Measurements from ENCODE around the gene SPO11.
"Not testable (repeated sequence)": the region's sequence is repeated elsewhere in the genome, so short reads cannot be mapped to it uniquely, and the experiment has no call there.

The SPO11 gene

GRCh38 chr20:57335392-57335791, 5.8 kb downstream of the SPO11 start:
- no peak for DNase-seq (ENCODE audit: low read depth in 4 of 4, low spot score in 1 of 4)

- DNase-seq (ENCODE audit: low read depth in 4 of 4, low spot score in 1 of 4) = no peak
Measured at GRCh38 chr20:57341663-57342062, 12.1 kb downstream of the SPO11 start.

DNA sequence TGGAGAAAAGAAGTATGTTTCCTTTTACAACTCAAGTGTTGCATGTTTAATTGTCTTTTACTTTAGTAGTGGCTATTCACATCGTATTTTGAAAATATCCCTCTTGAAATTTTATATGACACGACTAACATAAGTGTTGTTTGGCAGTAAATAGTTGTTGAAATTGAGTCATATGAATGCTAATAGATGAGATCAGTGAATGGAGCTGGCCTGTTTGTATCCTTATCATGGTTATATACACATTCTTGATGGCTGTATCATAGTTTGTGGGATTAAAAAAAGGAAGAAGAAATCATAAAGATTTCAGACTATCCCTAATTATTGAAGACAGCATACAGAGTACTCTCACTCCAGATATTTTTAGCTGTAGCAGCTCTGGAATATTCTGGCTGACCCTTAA, 13.2 kb downstream of the SPO11 start:
- no peak for DNase-seq (ENCODE audit: low read depth in 4 of 4, low spot score in 1 of 4)

GRCh38 chr20:57346477-57346876, 16.9 kb downstream of the SPO11 start:
- DNase-seq (ENCODE audit: low read depth in 4 of 4, low spot score in 1 of 4) = peak; percentile 40 to 59 (median 54)

GRCh38 chr20:57347393-57347792, 17.8 kb downstream of the SPO11 start:
- DNase-seq (ENCODE audit: low read depth in 4 of 4, low spot score in 1 of 4) = no peak

GRCh38 chr20:57348200-57348921, 18.8 kb downstream of the SPO11 start:
- DNase-seq (ENCODE audit: low read depth in 4 of 4, low spot score in 1 of 4) = not testable (repeated sequence)

DNA sequence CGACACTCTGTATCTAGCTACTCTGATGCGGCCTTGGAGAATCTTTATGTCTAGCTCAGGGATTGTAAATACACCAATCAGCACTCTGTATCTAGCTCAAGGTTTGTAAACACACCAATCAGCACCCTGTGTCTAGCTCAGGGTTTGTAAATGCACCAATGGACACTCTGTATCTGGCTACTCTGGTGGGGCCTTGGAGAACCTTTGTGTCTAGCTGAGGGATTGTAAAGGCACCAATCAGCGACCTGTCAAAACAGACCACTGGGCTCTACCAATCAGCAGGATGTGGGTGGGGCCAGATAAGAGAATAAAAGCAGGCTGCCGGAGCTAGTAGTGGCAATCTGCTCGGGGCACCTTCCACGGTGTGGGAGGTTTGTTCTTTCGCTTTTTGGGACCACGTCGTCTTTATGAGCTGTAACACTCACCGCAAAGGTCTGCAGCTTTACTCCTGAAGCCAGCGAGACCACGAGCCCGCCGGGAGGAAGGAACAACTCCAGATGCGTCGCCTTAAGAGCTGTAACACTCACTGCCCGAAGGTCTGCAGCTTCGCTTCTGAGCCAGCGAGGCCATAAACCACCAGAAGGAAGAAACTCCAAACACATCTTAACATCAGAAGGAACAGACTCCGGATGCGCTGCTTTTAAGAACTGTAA, 19.4 kb downstream of the SPO11 start:
- not testable (repeated sequence) for DNase-seq (ENCODE audit: low read depth in 4 of 4, low spot score in 1 of 4)

DNA sequence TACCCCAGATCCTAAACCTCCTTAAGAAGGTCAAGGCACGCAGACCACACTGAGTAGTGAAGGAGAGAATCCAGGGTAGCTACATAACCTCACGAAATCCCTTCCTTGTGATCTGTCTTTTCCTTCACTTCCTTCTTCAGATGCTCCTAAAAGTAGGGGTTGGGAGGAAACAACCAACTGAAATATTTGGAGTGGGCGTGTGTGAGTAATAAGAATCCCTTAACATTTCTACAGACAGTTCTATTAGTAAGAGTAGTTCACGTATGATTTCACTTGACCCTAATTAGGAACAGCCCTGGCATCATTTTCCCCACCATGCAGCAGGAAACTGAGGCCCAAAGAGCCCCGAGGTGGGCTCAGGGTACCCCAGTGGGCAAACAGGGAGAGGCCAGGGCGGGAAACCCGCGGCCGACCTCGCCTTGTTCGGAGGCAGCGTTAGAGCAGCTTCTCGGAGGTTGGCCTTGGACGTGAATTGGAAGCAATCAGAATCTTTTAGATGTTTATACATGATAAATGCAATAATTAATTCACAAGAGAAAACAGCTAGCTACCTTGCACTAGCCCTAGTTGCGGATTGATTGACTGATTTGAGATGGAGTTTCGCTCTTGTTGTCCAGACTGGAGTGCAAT, 20.6 kb downstream of the SPO11 start:
- DNase-seq (ENCODE audit: low read depth in 4 of 4, low spot score in 1 of 4) = no peak

- not testable (repeated sequence) for DNase-seq (ENCODE audit: low read depth in 4 of 4, low spot score in 1 of 4)
Measured at GRCh38 chr20:57350726-57351041, 21.1 kb downstream of the SPO11 start.

DNA sequence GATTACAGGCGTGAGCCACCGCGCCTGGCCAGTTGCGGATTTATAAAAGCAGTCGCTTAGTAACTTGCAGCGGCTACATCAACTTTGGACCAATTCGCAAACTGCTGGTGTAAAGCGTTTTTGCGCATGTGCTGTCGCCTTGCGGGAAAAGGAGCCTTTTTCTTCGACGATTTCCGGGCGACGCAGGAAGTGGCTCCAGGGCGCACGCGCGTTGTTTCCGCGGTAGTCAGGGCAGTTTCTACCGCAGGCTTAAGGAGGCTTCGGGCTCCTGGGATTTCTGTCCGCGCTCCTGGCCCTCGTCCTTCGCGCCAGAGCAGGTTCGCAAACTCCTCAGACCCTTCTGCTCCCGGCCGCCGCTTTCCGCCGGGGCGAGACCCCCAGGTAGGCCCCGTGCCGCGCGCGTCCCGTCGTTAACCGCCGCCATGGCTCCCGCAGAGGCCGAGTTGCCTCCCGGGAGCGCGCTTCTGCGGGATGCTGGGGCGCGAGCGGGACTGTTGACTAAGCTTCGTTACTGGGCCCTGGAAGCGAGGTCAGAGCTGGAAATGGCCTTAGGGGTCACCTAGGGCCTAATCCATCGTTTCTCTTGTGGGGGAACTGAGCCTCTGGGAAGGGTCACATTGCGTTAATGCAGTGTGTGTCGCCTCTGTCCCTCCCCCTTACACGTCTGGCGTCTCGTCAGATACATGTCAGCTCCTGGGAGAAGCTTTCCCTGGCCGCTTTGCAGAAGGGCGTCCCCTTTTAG, 21.6 kb downstream of the SPO11 start, which contains the start of gene RAE1:
Gene RAE1 (plus strand): TSS at position 214 of the 742 bp plus-strand sequence. CDS start 2,784 bp downstream, outside the sequence.
- peak; percentile 79 to 86 (median 83) for DNase-seq (ENCODE audit: low read depth in 4 of 4, low spot score in 1 of 4)

DNA sequence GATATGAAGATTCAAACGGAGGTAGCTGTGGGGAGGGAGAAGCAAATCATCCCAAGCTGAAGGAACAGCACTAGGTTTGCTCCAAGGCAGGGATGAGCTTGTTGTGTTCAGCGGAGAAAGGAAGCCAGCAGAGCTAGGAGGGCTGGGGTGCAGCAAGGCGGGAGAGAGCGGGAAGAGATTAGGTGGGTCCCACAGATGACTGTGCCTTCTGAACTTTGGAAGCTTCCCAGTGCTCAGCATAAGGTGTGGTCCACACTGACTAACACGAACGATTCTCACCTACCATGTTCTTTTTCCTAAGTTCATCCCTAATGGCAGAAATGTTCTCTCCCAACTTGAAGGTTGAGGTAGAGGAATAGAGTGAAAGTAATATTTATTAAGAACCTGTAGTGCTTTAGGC, 22.7 kb downstream of the SPO11 start:
- DNase-seq (ENCODE audit: low read depth in 4 of 4, low spot score in 1 of 4) = no peak

GRCh38 chr20:57353351-57353750, 23.7 kb downstream of the SPO11 start:
- no peak for DNase-seq (ENCODE audit: low read depth in 4 of 4, low spot score in 1 of 4)

GRCh38 chr20:57361517-57361916, 31.9 kb downstream of the SPO11 start:
- no peak for DNase-seq (ENCODE audit: low read depth in 4 of 4, low spot score in 1 of 4)

GRCh38 chr20:57364451-57364850, 34.8 kb downstream of the SPO11 start:
- DNase-seq (ENCODE audit: low read depth in 4 of 4, low spot score in 1 of 4) = no peak

DNA sequence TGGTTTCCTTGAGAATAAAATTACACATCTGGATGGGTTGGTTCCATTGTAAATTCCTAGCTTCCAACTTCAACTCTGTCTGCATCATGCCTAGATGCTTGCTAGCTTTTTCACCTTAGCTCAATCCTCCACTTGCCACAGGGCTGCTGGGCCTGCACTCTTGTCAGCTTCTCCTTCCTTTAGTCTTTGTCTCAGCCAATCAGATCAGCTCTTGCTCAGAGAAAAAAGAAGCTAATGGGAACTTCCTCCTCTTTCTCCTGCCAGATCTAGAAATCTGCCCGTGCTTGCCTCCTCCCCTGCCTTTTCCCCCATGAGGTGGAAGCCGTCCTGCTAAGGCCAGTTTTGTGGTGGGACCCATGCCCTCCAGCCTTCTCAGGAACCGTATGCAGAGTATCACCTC, 40.0 kb downstream of the SPO11 start:
- DNase-seq (ENCODE audit: low read depth in 4 of 4, low spot score in 1 of 4) = no peak

- DNase-seq (ENCODE audit: low read depth in 4 of 4, low spot score in 1 of 4) = no peak
Measured at GRCh38 chr20:57370316-57370715, 40.7 kb downstream of the SPO11 start.

- no peak for DNase-seq (ENCODE audit: low read depth in 4 of 4, low spot score in 1 of 4)
Measured at GRCh38 chr20:57371363-57371762, 41.8 kb downstream of the SPO11 start.

DNA sequence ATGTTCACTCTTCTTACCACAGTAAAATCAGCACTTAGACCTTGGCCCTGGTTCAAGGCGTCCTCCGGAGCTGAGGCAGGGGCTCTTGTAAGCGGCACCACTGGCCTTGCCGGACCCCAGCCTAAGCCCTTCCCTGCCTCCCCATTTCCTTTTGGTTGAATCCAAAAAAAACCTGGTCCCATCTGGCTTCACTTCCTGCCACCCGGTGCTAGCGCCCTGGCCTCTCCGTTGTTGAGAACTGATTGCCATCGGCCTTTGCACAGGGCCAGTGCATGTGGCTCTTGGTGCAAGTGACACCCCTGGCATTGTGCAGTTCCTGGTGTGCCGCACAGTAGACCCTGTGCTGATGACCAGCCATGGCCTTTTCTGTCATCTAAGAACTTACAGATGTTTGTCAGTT, 42.6 kb downstream of the SPO11 start:
- no peak for DNase-seq (ENCODE audit: low read depth in 4 of 4, low spot score in 1 of 4)

DNA sequence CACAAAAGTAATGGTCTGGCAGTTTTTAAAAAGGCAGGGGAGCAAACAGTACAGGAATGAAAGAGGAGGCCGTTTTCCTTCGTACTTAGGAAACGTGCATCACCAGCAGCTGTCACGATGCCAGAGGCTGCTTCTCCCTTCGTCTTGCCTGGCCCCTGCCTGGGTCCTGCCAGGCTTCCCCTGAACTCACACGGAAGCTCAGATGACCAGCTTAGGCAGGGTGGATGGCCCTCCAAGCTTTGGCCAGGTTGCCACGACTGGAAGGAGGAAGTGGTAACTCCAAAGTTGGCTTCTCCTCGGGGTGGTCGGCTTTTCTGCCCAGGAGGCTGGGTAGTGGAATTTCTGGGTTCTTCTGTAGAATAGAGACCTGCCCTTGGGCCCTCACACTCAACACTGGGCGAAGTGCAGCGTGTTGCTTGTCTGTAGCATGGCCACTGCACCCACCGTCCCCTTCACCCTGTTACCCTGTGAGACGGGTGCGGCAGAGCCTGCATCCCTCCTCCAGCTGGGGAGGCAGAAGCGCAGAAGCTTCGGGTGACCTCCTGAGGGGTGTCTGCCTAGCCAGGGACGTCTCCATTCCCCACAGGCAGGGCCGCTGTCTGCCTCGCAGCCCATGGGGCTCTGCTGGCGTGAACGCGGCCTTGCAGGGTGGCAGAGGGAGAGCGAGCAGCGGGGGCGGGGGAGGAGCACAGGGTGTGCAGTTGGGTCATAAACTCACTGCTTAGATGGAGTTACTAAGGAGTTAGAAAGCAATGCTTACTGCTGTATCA, 43.2 kb downstream of the SPO11 start:
- no peak for DNase-seq (ENCODE audit: low read depth in 4 of 4, low spot score in 1 of 4)

GRCh38 chr20:57374343-57374930, 44.8 kb downstream of the SPO11 start:
- DNase-seq (ENCODE audit: low read depth in 4 of 4, low spot score in 1 of 4) = no peak
